Smooth muscle cell of the brain vasculature (primary cell): ENCODE data around the gene CDC42SE2.
"Not testable (repeated sequence)": the region's sequence is repeated elsewhere in the genome, so short reads cannot be mapped to it uniquely, and the experiment has no call there.

ENCODE experiments used
- DNase-seq: peaks from one replicate; pipeline ENCODE4 v3.0.0-alpha.2; 2012; ENCODE audit warnings: low read depth, low spot score

CDC42SE2 gene

DNA sequence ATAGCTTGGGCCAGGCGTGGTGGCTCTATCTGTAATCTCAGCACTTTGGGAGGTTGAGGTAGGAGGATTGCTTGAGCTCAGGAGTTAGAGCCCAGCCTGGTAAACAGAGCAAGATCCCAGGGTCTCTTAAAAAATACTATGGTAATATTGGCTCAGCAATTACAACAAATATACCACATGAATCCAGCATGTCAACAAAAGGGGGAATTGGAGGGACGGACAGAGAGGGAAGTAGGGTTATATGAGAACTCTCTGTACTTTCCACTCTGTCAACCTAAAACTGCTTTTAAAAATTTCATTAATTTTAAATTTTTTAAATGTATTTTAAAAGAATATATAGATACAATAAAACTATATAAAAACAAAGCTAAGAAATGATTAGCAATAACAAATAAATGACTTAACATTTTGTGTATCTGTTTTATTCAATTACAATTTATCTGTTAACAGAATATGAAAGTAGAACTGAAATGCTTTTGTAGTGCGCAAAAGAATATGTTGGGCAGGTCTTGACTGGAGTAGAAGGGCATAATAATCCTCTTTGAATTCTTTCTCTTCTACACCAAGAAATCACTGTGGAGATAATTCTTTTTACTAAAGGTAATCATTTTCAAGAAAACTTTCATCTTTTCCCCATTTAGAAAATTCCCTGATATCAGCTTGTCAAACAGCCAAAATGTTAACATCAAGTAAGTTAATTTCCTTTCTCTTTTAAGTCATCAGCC, 12.9 kb upstream of the CDC42SE2 start:
- DNase-seq: no peak

DNA sequence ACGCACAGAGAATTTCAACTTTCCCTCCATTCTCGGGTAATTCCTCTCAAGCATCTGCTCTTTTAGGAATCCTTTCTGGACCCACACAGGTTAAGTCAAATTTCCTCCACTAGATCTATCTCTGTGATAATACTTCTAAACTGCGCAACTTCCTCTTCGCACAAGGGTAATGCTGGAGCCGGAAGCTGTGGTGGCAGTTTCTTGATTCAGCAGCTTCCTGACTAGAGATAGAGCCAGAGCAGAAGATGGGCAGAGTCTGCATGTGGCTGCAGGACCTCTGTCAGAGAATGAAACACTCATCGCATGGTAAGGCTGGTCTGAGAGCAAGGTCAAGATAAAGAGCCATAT, 11.1 kb upstream of the CDC42SE2 start:
- DNase-seq: no peak

DNA sequence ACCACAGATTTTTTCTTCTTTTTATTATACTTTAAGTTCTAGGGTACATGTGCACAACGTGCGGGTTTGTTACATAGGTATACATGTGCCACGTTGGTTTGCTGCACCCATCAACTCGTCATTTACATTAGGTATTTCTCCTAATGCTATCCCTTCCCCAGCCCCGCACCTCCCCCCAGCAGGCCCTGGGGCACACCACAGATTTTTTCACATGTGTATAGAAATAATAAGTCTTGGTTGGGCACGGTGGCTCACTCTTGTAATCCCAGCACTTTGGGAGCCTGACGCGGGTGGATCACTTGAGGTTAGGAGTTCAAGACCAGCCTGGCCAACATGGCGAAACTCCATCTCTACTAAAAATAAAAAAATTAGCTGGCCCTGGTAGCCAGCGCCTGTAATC, 9.8 kb upstream of the CDC42SE2 start:
- not testable (repeated sequence) for DNase-seq

DNA sequence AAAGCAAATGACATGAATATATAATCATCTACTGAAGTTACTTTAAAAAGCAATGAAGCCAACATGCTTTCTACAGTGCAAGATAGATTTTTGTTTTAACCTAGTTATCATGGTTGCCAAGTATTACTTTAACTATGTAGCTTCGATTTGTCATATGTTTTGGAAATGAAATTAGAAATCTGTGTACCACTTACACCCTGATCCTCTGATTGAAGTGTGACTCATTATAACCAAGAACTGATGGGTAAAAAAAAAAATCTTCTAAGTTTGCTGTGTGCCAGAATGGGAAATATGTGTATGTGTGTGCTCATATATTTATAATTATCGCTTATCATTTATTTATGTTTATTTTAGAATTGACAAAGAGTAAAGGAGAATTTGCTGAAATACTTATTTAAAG, 9.1 kb upstream of the CDC42SE2 start:
- DNase-seq: no peak

DNA sequence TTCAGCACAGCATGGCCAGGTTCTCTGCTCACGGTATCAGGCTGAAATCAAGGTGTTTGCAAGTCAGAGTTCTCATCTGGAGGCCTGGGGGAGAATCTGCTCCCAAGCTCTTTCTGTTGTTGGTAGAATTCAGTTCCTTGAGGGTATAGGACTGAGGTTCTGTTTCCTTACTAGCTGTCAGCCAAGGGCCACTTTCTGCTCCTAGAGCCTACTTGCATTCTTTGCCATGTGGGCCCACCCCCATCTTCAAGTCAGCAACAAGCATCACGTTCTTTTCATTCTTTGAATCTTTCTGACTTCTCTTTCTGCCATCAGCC, 7.4 kb upstream of the CDC42SE2 start:
- no peak for DNase-seq

DNA sequence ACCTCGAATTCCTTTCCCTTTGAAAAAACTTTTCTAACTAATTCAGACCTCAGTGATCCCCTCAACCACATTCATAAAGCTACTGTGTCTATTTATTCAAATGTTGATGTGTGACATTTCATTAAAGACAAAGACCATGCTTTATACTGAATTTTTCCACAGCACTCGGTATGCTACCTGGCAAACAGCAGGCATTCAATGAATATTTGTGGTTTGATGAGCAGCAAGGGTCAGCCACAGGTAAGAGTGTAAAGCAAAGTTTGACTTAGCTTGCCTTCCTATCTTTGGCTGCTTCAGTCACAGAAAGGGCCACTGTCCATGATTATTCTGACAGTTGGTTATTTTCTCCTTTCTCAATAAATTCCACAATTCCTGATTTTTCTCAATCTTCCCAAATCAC, 5.1 kb upstream of the CDC42SE2 start:
- DNase-seq: no peak

- DNase-seq: no peak
Measured at GRCh38 chr5:131259326-131259725, 4.5 kb upstream of the CDC42SE2 start.

- no peak for DNase-seq
Measured at GRCh38 chr5:131260895-131261294, 3.0 kb upstream of the CDC42SE2 start.

DNA sequence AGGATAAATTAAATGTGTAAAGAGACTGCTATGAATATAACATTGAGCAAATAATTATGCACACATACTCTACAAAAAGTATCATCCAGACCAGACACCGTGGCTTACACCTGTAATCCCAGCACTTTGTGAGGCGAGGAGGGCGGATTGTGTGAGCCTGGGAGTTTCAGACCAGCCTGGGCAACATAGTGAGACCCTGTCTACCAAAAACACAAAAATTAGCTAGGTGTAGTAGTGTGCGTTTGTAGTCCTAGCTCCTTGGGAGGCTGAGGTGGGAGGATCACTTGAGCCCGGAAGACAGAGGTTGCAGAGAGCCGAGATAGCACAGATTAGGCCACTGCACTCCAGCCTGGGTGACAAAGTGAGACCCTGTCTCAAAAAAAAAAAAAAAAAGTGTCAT, 2.4 kb upstream of the CDC42SE2 start:
- no peak for DNase-seq

- no peak for DNase-seq
Measured at GRCh38 chr5:131262953-131263541, 806 bp upstream of the CDC42SE2 start.

DNA sequence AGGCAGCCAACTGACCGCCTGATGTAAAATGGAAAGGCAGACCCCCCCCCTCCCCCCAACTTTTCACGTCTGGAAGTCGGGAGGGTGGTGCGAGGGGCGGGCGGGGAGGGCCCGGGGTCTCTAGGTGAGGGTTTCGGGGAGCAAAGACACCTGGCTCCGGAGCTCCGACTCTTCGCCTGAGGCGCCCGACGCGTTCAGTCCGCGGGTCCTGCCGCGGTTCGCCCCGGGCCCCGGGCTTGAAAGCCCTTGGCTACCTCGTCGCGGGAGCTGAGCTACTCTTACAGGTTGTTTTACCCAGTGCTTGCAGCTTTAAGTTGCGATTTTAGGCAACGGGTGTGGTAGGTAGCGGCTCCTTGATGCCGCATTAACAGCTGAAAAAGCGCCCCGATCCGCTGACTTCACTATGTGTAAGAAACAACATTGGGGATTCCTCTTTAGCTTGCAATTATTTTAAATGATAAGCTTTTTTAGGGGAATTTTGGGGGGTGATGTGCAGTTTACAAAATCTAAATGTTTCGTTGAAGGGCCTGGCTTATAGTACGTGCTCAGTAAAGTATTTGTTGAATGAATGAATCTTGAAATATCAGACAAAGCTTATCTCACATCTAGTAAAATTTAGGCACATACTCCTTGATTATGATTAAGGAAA, 722 bp downstream of the CDC42SE2 start:
- no peak for DNase-seq

DNA sequence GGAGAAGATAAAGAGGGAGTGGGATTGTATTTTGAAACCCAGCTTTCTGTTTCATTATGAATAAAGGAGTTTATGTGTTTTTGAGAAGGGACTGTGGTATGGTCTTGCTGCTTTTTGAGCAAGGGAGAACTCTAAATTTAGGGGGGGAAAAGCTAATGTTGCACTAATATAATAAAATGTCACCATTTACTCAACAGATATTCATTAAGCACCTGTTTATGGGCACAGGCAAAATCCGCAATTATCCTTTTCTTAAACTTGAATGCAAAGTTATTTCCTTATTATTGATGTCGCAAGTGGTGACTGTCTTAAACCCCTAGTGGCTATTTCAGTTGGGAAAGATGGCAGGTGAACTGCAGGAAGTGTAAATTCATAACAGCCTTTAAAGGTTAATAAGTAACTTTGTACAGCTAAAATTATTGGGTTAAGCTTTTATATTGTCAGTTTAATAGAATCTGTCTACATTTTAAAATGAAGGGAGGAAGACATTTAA, 1.5 kb downstream of the CDC42SE2 start:
- DNase-seq: no peak

DNA sequence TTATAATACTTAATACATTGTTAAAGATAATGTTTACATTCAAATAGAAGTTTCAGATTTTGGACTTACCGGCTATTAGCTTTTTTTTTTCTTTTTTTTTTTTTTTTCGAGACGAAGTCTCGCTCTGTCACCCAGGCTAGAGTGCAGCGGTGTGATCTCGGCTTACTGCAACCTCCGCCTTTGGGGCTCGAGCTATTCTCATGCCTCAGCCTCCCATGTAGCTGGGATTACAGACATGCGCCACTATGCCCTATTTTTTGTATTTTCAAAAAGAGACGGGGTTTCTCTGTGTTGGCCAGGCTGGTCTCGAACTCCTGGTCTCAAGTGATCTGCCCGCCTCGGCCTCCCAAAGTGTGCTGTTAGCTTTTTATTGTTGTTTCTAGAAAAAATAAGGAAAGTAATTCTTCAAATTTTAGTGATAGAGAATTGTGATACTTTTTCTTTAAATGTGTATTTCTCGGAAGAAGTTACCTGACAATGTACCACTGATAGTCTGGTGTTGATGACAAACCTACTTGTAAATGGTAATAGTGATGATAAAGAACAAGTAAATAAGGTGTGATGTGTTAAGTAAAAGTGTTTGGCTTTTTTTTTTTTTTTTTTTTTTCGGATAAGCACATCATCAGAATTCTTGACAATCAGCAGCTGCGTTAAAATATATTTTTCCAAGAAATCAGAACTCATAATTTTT, 2.7 kb downstream of the CDC42SE2 start:
- no peak for DNase-seq

DNA sequence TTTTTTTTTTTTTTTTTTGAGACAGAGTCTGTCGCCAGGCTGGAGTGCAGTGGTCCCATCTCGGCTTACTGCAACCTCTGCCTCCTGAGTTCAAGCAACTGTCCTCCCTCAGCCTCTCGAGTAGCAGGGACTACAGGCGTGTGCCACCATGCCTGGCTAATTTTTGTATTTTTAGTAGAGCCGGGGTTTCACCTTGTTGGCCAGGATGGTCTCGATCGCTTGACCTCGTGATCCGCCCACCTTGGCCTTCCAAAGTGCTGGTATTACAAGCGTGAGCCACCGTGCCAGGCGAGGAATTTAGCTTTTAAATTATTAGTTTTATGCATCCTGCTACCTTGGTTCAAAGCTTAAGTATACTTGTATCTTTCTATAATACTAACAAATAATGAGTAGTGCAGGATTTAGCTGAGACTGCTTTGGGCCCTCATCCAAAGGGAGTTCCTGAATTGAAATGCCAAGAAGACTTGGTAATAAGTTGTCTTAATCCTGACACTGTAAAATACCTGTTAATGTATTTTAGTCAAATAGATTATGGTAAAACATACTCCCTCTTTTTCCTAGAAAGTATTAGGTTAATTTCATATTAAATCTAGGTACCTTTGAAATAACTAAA, 5.0 kb downstream of the CDC42SE2 start:
- DNase-seq: no peak

- DNase-seq: no peak
Measured at GRCh38 chr5:131270809-131271208, 7.0 kb downstream of the CDC42SE2 start.

- DNase-seq: not testable (repeated sequence)
Measured at GRCh38 chr5:131271888-131272287, 8.0 kb downstream of the CDC42SE2 start.

DNA sequence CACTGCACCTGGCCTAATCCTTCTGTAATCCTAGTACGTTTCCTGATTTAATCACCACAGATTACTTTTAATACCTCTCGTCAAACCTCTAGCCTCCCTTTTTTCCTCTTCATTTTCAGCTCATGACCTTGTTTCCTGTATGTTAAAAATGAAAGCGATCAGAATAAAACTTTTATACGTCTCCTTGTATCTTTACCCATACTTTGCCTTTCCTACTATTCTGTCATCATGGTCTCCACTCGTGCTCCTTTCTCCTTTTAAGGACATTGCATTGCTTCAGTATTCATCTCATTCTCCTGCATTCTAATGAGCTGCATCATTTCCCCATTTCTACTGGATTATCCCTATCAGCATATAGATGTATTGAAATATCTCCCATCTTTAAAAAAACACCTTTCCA, 8.5 kb downstream of the CDC42SE2 start:
- DNase-seq: no peak

GRCh38 chr5:131272724-131273123, 8.9 kb downstream of the CDC42SE2 start:
- DNase-seq: no peak

GRCh38 chr5:131274326-131275063, 10.6 kb downstream of the CDC42SE2 start:
- DNase-seq: no peak

- no peak for DNase-seq
Measured at GRCh38 chr5:131276072-131276471, 12.2 kb downstream of the CDC42SE2 start.

- DNase-seq: no peak
Measured at GRCh38 chr5:131277447-131277846, 13.6 kb downstream of the CDC42SE2 start.
